ENCODE measurements around the gene C12orf56.
A peak's percentile ranks its signal among the peaks of the same experiment; 100 is the strongest.
"Not testable (repeated sequence)": the region's sequence is repeated elsewhere in the genome, so short reads cannot be mapped to it uniquely, and the experiment has no call there.

C12orf56 gene

GRCh38 chr12:64296301-64296700 is 94.3 kb downstream of the C12orf56 start:
- no peak for DNase-seq

- DNase-seq, result no peak
Measured at GRCh38 chr12:64293654-64294364, 96.7 kb downstream of the C12orf56 start.

- DNase-seq, result not testable (repeated sequence)
Measured at GRCh38 chr12:64293174-64293573, 97.4 kb downstream of the C12orf56 start.

GRCh38 chr12:64286521-64286920 is 104.0 kb downstream of the C12orf56 start:
- no peak for DNase-seq

- no peak for DNase-seq
Measured at GRCh38 chr12:64284256-64284655, 106.3 kb downstream of the C12orf56 start.

- DNase-seq, result no peak
Measured at GRCh38 chr12:64278421-64278820, 112.1 kb downstream of the C12orf56 start.

GRCh38 chr12:64273527-64274403 is 116.8 kb downstream of the C12orf56 start:
- DNase-seq, result no peak

- no peak for DNase-seq
Measured at GRCh38 chr12:64270411-64270810, 120.1 kb downstream of the C12orf56 start.

- no peak for DNase-seq
Measured at GRCh38 chr12:64269161-64269560, 121.4 kb downstream of the C12orf56 start.

GRCh38 chr12:64268409-64268808 is 122.1 kb downstream of the C12orf56 start:
- no peak for DNase-seq

GRCh38 chr12:64265839-64266238 is 124.7 kb downstream of the C12orf56 start:
- DNase-seq, result no peak

GRCh38 chr12:64261813-64262212 is 128.7 kb downstream of the C12orf56 start:
- DNase-seq, result no peak

- no peak for DNase-seq
Measured at GRCh38 chr12:64258576-64258975, 132.0 kb downstream of the C12orf56 start.

- peak; percentile 72 for DNase-seq
Measured at GRCh38 chr12:64256166-64256800, 134.3 kb downstream of the C12orf56 start.

- DNase-seq, result no peak
Measured at GRCh38 chr12:64255249-64255648, 135.3 kb downstream of the C12orf56 start.

GRCh38 chr12:64253356-64253755 is 137.2 kb downstream of the C12orf56 start:
- no peak for DNase-seq

GRCh38 chr12:64252681-64253080 is 137.9 kb downstream of the C12orf56 start:
- DNase-seq, result no peak

- no peak for DNase-seq
Measured at GRCh38 chr12:64243809-64244208, 146.7 kb downstream of the C12orf56 start.

GRCh38 chr12:64240781-64241180 is 149.8 kb downstream of the C12orf56 start:
- DNase-seq, result no peak

- DNase-seq, result no peak
Measured at GRCh38 chr12:64237382-64237781, 153.2 kb downstream of the C12orf56 start.

- DNase-seq, result no peak
Measured at GRCh38 chr12:64236549-64236948, 154.0 kb downstream of the C12orf56 start.

- DNase-seq, result no peak
Measured at GRCh38 chr12:64232196-64232595, 158.4 kb downstream of the C12orf56 start.

GRCh38 chr12:64229796-64230195 is 160.8 kb downstream of the C12orf56 start:
- DNase-seq, result no peak

- DNase-seq, result no peak
Measured at GRCh38 chr12:64229240-64229639, 161.3 kb downstream of the C12orf56 start.

Data from NCI-H1105 treated with DMSO at 0.1 percent for 48 hours (cell line).